Mesothelial cell of epicardium (in vitro differentiated cells): Measurements from ENCODE around the gene QRICH2. TPM values are rescaled to one million over a fixed set of nuclear protein-coding genes. Genes with fewer than 3 reads are reported as not detected.
"Not testable (repeated sequence)": the region's sequence is repeated elsewhere in the genome, so short reads cannot be mapped to it uniquely, and the experiment has no call there.

ENCODE experiments used
- DNase-seq, 2 experiments: peaks; one replicate each; pipeline ENCODE4 v3.0.0; 2021; ENCODE audit warnings: low spot score in 2 of 2; ENCODE audit not compliant: unreplicated experiment in 2 of 2
- H3K27ac Mint-ChIP-seq: 2 replicates; pipeline ENCODE4 v1.8.0; 2021; ENCODE audit warnings: mixed read lengths
- H3K27me3 Mint-ChIP-seq: 2 replicates; pipeline ENCODE4 v1.8.0; 2021; ENCODE audit warnings: low read depth, mixed read lengths
- H3K36me3 Mint-ChIP-seq: 2 replicates; pipeline ENCODE4 v1.8.0; 2021; ENCODE audit warnings: mixed read lengths
- H3K4me1 Mint-ChIP-seq: 2 replicates; pipeline ENCODE4 v1.8.0; 2021; ENCODE audit warnings: mixed read lengths
- H3K4me3 Mint-ChIP-seq: 2 replicates; pipeline ENCODE4 v1.8.0; 2021; ENCODE audit warnings: mild to moderate bottlenecking, moderate library complexity, mixed read lengths
- H3K9me3 Mint-ChIP-seq: 2 replicates; pipeline ENCODE4 v1.8.0; 2021; ENCODE audit warnings: mixed read lengths
- CTCF ChIP-seq: fragments of 200-600 bp; sonication (generic); IDR thresholded peaks from one replicate; pipeline ENCODE4 v1.5.0; 2021; ENCODE audit warnings: antibody characterized with exemption; ENCODE audit not compliant: unreplicated experiment
- total RNA-seq: library from RNA; stranded (reverse); gene quantifications from 3 replicates; pipeline ENCODE4 v1.2.1, GENCODE V29; 2021

The QRICH2 gene
- total RNA-seq, 1 donor from 2014 or later = 7.2 TPM

- no peaks in the 10 kb centered on the region for H3K36me3 Mint-ChIP-seq
- no peak for DNase-seq
- peaks cover 18% of the 10 kb centered on the region for H3K4me1 Mint-ChIP-seq
- TF ChIP-seq CTCF = no peak
- peak overlapping the region; percentile 99 for H3K4me3 Mint-ChIP-seq
- H3K27me3 Mint-ChIP-seq = peaks cover 1% of the 10 kb centered on the region
- H3K9me3 Mint-ChIP-seq = no peaks in the 10 kb centered on the region
- peak overlapping the region; percentile 99 for H3K27ac Mint-ChIP-seq
These were observed 46.2 kb upstream of the QRICH2 start for GRCh38 chr17:76354317-76354729.

GRCh38 chr17:76353599-76354316 is 45.7 kb upstream of the QRICH2 start, which contains the start of gene PRPSAP1:
Gene PRPSAP1, minus strand, starts transcription at chr17:76353916. Its CDS starts 213 bp downstream, at chr17:76353703.
- Mint-ChIP-seq H3K9me3 (no peaks in the 10 kb centered on the region), H3K27ac (peak within 1 kb of the TSS; percentile 99), H3K4me3 (peak within 1 kb of the TSS; percentile 99), H3K27me3 (peaks cover 1% of the 10 kb centered on the region), H3K4me1 (peaks cover 18% of the 10 kb centered on the region), H3K36me3 (no peaks in the 10 kb centered on the region)
- TF ChIP-seq CTCF = no peak
- peak; percentile 61 to 83 for DNase-seq

GRCh38 chr17:76353004-76353598 is 45.0 kb upstream of the QRICH2 start:
- Mint-ChIP-seq H3K4me3 (peak overlapping the region; percentile 99), H3K27ac (peak overlapping the region; percentile 99), H3K27me3 (peaks cover 1% of the 10 kb centered on the region), H3K9me3 (no peaks in the 10 kb centered on the region), H3K36me3 (no peaks in the 10 kb centered on the region), H3K4me1 (peaks cover 18% of the 10 kb centered on the region)
- DNase-seq = no peak
- TF ChIP-seq CTCF = no peak

GRCh38 chr17:76351526-76352071 is 43.5 kb upstream of the QRICH2 start:
- TF ChIP-seq CTCF = no peak
- Mint-ChIP-seq H3K4me1 (peaks cover 18% of the 10 kb centered on the region), H3K9me3 (no peaks in the 10 kb centered on the region), H3K27me3 (no peaks in the 10 kb centered on the region), H3K4me3 (peak overlapping the region; percentile 99), H3K36me3 (peaks cover 8% of the 10 kb centered on the region), H3K27ac (peak overlapping the region; percentile 83)
- no peak for DNase-seq

- Mint-ChIP-seq H3K27me3 (no peaks in the 10 kb centered on the region), H3K9me3 (no peaks in the 10 kb centered on the region), H3K36me3 (peaks cover 17% of the 10 kb centered on the region), H3K4me3 (no peak overlapping the region), H3K27ac (no peak overlapping the region), H3K4me1 (peaks cover 18% of the 10 kb centered on the region)
- DNase-seq = no peak
- no peak for TF ChIP-seq CTCF
These were observed 42.4 kb upstream of the QRICH2 start for GRCh38 chr17:76350463-76350862.

GRCh38 chr17:76346936-76347335 is 38.9 kb upstream of the QRICH2 start:
- H3K36me3 Mint-ChIP-seq = peaks cover 27% of the 10 kb centered on the region
- H3K4me1 Mint-ChIP-seq, DNase-seq, H3K27me3 Mint-ChIP-seq, H3K9me3 Mint-ChIP-seq, H3K4me3 Mint-ChIP-seq, H3K27ac Mint-ChIP-seq: not testable (repeated sequence)
